ENCODE results near the gene ATP5F1D. TPM values are rescaled to one million over a fixed set of nuclear protein-coding genes. Genes with fewer than 3 reads are reported as not detected.
"Not testable (repeated sequence)": the region's sequence is repeated elsewhere in the genome, so short reads cannot be mapped to it uniquely, and the experiment has no call there.

Gene ATP5F1D
- total RNA-seq, 6 donors from 2014 or later, result 56.0 to 187 (median 113) TPM

DNA sequence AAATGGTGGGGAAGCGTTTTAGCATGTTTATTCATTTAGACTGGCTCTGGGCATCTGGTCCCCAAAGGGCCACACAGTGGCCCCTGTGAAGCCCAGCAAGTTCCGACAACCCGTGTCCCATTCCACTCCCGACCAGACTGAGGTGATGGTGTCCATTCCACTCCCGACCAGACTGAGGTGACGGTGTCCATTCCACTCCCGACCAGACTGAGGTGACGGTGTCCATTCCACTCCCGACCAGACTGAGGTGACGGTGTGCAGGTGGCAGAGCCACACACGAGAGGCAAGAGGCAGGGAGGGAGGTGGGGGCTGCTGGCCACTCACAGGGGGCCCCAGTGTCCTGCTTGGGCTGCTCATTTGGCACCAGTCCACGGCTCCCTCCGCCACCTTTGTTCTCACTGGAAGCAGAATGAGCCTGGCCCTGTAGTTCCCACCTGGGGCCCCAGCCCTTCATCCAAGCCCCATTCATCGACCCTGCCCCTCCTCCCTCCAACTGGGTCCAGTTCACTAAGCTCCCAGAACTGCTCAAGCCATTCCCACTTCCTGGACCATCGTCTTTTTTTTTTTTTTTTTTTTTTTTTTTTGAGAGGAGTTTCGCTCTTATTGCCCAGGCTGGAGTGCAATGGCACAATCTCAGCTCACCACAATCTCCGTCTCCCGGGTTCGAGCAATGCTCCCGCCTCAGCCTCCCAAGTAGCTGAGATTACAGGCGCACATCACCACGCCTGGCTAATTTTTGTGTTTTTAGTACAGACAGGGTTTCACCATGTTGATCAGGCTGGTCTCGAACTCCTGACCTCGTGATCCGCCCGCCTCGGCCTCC, 4.9 kb downstream of the ATP5F1D start:
- H3K4me3 ChIP-seq; ATAC-seq (ENCODE audit: low FRiP score in 2 of 2); H3K9me3 ChIP-seq; H3K27me3 ChIP-seq: not testable (repeated sequence)
- TF ChIP-seq, protein P1, sequence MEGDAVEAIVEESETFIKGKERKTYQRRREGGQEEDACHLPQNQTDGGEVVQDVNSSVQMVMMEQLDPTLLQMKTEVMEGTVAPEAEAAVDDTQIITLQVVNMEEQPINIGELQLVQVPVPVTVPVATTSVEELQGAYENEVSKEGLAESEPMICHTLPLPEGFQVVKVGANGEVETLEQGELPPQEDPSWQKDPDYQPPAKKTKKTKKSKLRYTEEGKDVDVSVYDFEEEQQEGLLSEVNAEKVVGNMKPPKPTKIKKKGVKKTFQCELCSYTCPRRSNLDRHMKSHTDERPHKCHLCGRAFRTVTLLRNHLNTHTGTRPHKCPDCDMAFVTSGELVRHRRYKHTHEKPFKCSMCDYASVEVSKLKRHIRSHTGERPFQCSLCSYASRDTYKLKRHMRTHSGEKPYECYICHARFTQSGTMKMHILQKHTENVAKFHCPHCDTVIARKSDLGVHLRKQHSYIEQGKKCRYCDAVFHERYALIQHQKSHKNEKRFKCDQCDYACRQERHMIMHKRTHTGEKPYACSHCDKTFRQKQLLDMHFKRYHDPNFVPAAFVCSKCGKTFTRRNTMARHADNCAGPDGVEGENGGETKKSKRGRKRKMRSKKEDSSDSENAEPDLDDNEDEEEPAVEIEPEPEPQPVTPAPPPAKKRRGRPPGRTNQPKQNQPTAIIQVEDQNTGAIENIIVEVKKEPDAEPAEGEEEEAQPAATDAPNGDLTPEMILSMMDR (IDR thresholded peaks at IDR 0.05), result peak in 1 of 6 experiments; percentile 5
- DNase-seq, result peak in 1 of 2 donors; percentile 26
- peaks cover 0 to 19% (median 10%) of the 10 kb centered on the region in 4 donors for H3K36me3 ChIP-seq
- H3K27ac ChIP-seq, result peak overlapping the region; percentile 84 to 100 (median 90)
- peaks cover 56 to 63% (median 60%) of the 10 kb centered on the region in 4 donors for H3K4me1 ChIP-seq
- WGBS, 2 donors, result 77 to 78% methylated on average over 20 to 23 of the region's 27 CpGs

DNA sequence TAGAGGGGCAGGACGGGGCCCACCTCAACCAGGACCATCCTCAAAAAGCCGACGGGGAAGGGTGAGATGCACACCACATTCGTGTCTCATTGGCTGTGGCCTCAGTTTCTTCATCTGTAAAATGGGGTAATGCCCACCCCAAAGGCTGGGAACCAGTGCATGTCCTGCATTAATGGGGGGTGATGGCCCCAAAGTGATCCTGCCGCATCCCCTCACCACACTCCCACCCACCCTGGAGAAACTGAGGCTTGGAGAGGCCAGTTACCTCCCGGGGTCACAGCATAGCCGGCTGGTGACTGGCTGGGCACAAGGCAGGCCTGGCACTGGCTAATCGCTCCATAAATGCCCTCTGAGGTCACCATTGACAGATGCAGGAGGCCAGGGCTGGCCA, 6.2 kb downstream of the ATP5F1D start:
- 69 to 90% methylated on average over 4 to 7 of the region's 8 CpGs for WGBS, 2 donors
- H3K27me3 ChIP-seq, result no peaks in the 10 kb centered on the region
- TF ChIP-seq, protein P1 (IDR thresholded peaks at IDR 0.05), result no peak
- TF ChIP-seq POLR2AphosphoS5 (IDR thresholded peaks at IDR 0.05), result peak in 1 of 2 donors; percentile 6
- ATAC-seq (ENCODE audit: low FRiP score in 2 of 2) (no peak), DNase-seq (no peak)
- peak overlapping the region; percentile 99 to 100 (median 100) for H3K27ac ChIP-seq
- peaks cover 0 to 25% (median 15%) of the 10 kb centered on the region in 4 donors for H3K36me3 ChIP-seq
- H3K9me3 ChIP-seq, result peaks cover 0 to 4% (median 0%) of the 10 kb centered on the region in 4 donors
- peak overlapping the region; percentile 54 to 97 (median 82) for H3K4me3 ChIP-seq
- H3K4me1 ChIP-seq, result peaks cover 51 to 64% (median 58%) of the 10 kb centered on the region in 4 donors

DNA sequence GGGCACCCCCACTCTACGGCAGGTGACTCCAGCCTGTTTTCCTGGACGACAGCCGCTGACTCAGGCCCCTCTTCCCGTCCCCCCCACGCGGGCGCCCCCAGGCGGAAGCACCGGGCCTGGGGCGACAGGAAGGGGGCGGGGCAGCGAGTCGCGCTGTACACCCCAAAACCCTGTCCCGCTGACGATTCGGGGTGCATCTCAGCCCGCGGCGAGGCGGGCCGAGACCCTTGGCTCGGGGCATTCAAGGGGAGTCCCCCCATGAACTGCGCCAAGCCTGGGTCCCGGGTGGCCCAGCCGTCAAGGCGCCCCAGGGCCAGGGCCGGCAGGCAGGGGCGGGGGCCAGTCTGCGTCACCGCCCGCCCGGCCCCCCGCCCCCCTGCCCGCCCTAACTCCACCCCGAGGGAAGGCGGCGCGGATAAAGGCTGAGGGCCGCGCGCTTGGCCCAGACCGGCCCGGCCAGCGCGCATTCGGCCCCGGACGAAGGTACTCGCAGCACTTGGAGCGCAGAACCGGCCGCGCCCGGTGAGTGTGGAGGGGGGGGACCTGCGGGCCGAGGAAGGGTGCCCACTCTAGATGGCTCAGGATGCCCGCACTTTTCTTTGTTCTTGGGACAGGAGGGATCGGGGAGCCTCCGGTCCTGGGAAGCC, 6.7 kb downstream of the ATP5F1D start, which contains the start of gene MIDN:
Gene MIDN (plus strand): TSS at position 445 of the 647 bp plus-strand sequence. CDS start 1,714 bp downstream, outside the sequence.
- peak within 1 kb of the TSS; percentile 54 to 97 (median 82) for H3K4me3 ChIP-seq
- 2% methylated on average over 16 of the region's 60 CpGs; no CpG with 5 or more reads in 1 of the 2 donors for WGBS, 2 donors
- TF ChIP-seq POLR2AphosphoS5 (IDR thresholded peaks at IDR 0.05) (peak; percentile 94 to 95), EP300 (IDR thresholded peaks at IDR 0.05) (peak in 3 of 4 donors; percentile 58 to 75 (median 68)), POLR2A (IDR thresholded peaks at IDR 0.05) (peak; percentile 90 to 97 (median 92))
- TF ChIP-seq, protein P1 (IDR thresholded peaks at IDR 0.05), result peak in 4 of 6 experiments; percentile 34 to 57 (median 46)
- peak within 1 kb of the TSS; percentile 99 to 100 (median 100) for H3K27ac ChIP-seq
- DNase-seq (peak; percentile 87 to 96), ATAC-seq (ENCODE audit: low FRiP score in 2 of 2) (peak; percentile 41 to 64)
- peaks cover 0 to 4% (median 0%) of the 10 kb centered on the region in 4 donors for H3K9me3 ChIP-seq
- H3K36me3 ChIP-seq, result peaks cover 0 to 25% (median 15%) of the 10 kb centered on the region in 4 donors
- H3K27me3 ChIP-seq, result no peaks in the 10 kb centered on the region
- H3K4me1 ChIP-seq, result peaks cover 46 to 64% (median 56%) of the 10 kb centered on the region in 4 donors

DNA sequence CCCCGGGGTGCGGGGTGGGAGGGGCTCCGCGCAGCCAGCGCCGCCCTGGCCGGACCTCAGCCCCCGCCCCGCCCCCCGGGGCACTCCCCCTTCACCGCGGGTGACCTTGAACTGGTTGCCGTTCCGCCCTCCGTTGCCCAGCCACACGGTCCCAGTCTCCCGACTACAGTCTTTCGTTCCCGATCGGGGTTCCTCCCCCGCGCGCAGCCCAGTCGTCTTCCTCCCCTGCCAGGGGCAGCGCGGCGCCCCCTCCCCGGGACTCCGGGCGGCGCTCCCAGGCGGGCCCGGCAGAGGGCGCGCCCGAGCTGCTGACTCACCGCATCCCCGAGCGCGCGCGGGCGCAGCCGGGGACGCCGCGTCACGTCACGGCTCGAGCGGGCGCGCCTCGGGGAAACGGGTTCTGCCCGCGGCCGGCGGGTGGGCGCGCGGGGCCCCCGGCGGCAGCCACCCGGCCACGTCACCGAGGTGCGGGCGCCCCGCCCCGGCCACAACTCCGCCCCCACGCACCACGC, 7.3 kb downstream of the ATP5F1D start:
- DNase-seq (peak; percentile 81 to 97), ATAC-seq (ENCODE audit: low FRiP score in 2 of 2) (peak in 1 of 2 donors; percentile 43)
- WGBS, 2 donors, result 0 to 1% methylated on average over 3 to 47 of the region's 74 CpGs
- H3K9me3 ChIP-seq, result peaks cover 0 to 4% (median 0%) of the 10 kb centered on the region in 4 donors
- peaks cover 45 to 64% (median 57%) of the 10 kb centered on the region in 4 donors for H3K4me1 ChIP-seq
- peak overlapping the region; percentile 99 to 100 (median 100) for H3K27ac ChIP-seq
- peak overlapping the region; percentile 54 to 97 (median 82) for H3K4me3 ChIP-seq
- H3K36me3 ChIP-seq, result peaks cover under 1 to 26% (median 17%) of the 10 kb centered on the region in 4 donors
- H3K27me3 ChIP-seq, result no peaks in the 10 kb centered on the region
- no peak for TF ChIP-seq EP300 (IDR thresholded peaks at IDR 0.05)
- TF ChIP-seq, protein P1 (IDR thresholded peaks at IDR 0.05), result peak; percentile 97 to 99 (median 99)

Measured in upper lobe of left lung (tissue), 6 donors.